PC-3 (cell line): Measurements from ENCODE around the gene TMEM263. TPM values are rescaled to one million over a fixed set of nuclear protein-coding genes. Genes with fewer than 3 reads are reported as not detected.
A peak's percentile ranks its signal among the peaks of the same experiment; 100 is the strongest.
"Not testable (repeated sequence)": the region's sequence is repeated elsewhere in the genome, so short reads cannot be mapped to it uniquely, and the experiment has no call there.

Source experiments
- ATAC-seq: fragments of 200-7000 bp; cut with Tn5 transposase; 2 replicates; pipeline ENCODE4 v1.9.1; 2020; ENCODE audit warnings: mild to moderate bottlenecking, moderate library complexity
- BruUV-seq: library from RNA; stranded (reverse); fragments of 400-500 nt; replicated peaks from 2 replicates; lab custom pipeline; 2021; lab: Mats Ljungman, UMichigan
- CTCF ChIA-PET: fragments of 300-600 bp; sonication (Branson Sonifier 250); formaldehyde crosslinking; loops from one replicate; lab custom pipeline; 2022; ENCODE audit warnings: antibody characterized with exemption; lab: Charles Lee
- POLR2A ChIA-PET: fragments of 300-600 bp; sonication (Branson Sonifier 250); formaldehyde crosslinking; loops from one replicate; lab custom pipeline; 2022; ENCODE audit warnings: antibody characterized with exemption; ENCODE audit not compliant: unreplicated experiment; lab: Charles Lee
- DNase-seq: peaks from one replicate; pipeline ENCODE4 v3.0.0-alpha.2; 2015
- H2AFZ ChIP-seq: fragments of 300-600 bp; sonication (generic); 2 replicates; pipeline ENCODE4 v1.6.0; 2016; ENCODE audit warnings: antibody characterized with exemption, low read length
- H3F3A ChIP-seq: fragments of 300-600 bp; sonication (generic); one replicate; pipeline ENCODE4 v1.6.0; 2017; ENCODE audit warnings: antibody characterized with exemption, low read length, control low read depth, mild to moderate bottlenecking; ENCODE audit not compliant: unreplicated experiment
- H3K27ac ChIP-seq: fragments of 300-600 bp; sonication (generic); 2 replicates; pipeline ENCODE4 v1.5.1; 2016; ENCODE audit warnings: mild to moderate bottlenecking, low read length
- H3K27me3 ChIP-seq: fragments of 300-600 bp; sonication (generic); 2 replicates; pipeline ENCODE4 v1.6.1; 2016; ENCODE audit warnings: low read length, mixed read lengths
- H3K36me3 ChIP-seq: fragments of 300-600 bp; sonication (generic); 2 replicates; pipeline ENCODE4 v1.6.1; 2016; ENCODE audit warnings: low read depth, mixed run types, low read length, mixed read lengths
- H3K4me1 ChIP-seq: fragments of 300-600 bp; sonication (generic); 2 replicates; pipeline ENCODE4 v1.5.1; 2016; ENCODE audit warnings: low read length; ENCODE audit not compliant: insufficient read depth
- H3K4me2 ChIP-seq: fragments of 300-600 bp; sonication (generic); 2 replicates; pipeline ENCODE4 v1.6.0; 2016; ENCODE audit warnings: low read length
- H3K4me3 ChIP-seq: fragments of 300-600 bp; sonication (generic); 2 replicates; pipeline ENCODE4 v1.5.1; 2016; ENCODE audit warnings: mild to moderate bottlenecking, low read length, mixed read lengths
- H3K79me2 ChIP-seq: fragments of 300-600 bp; sonication (generic); 2 replicates; pipeline ENCODE4 v1.6.1; 2017; ENCODE audit warnings: low read length, mixed read lengths
- H3K9ac ChIP-seq: fragments of 300-600 bp; sonication (generic); 2 replicates; pipeline ENCODE4 v1.6.0; 2016; ENCODE audit warnings: mild to moderate bottlenecking, low read length
- H3K9me2 ChIP-seq: fragments of 300-600 bp; sonication (generic); replicated peaks from 2 replicates; pipeline ENCODE4 v1.6.1; 2016; ENCODE audit warnings: mixed run types, low read length, mixed read lengths
- H3K9me3 ChIP-seq: fragments of 300-600 bp; sonication (generic); 2 replicates; pipeline ENCODE4 v1.6.1; 2016; ENCODE audit warnings: low read length, mixed read lengths
- H4K20me1 ChIP-seq: fragments of 300-600 bp; sonication (generic); 2 replicates; pipeline ENCODE4 v1.6.1; 2016; ENCODE audit warnings: low read length, mixed read lengths
- EZH2phosphoT487 ChIP-seq: fragments of 300-600 bp; sonication (generic); IDR thresholded peaks from 2 replicates; pipeline ENCODE4 v1.6.1; 2018; ENCODE audit warnings: mild to moderate bottlenecking, antibody characterized with exemption, low read length, borderline replicate concordance
- intact Hi-C: fragments of 100-400 bp; cut with micrococcal nuclease; formaldehyde crosslinking; loops from 2 replicates; pipeline ENCODE4 v1.9.0; 2023
- total RNA-seq: library from RNA; depleted of rRNA; stranded (reverse); fragments of >200 nt; gene quantifications from 2 replicates; pipeline ENCODE4 v1.2.3, GENCODE V29; 2014
- TF ChIP-seq, protein P1 (sequence below): fragments of 300-600 bp; sonication (generic); conservative IDR thresholded peaks from 2 replicates; pipeline ENCODE4 v1.5.1; 2017; ENCODE audit warnings: antibody characterized with exemption, low read depth, mild to moderate bottlenecking, low read length

TMEM263 gene
- total RNA-seq, 1 experiment from 2014 or later: 42.7 TPM

DNA sequence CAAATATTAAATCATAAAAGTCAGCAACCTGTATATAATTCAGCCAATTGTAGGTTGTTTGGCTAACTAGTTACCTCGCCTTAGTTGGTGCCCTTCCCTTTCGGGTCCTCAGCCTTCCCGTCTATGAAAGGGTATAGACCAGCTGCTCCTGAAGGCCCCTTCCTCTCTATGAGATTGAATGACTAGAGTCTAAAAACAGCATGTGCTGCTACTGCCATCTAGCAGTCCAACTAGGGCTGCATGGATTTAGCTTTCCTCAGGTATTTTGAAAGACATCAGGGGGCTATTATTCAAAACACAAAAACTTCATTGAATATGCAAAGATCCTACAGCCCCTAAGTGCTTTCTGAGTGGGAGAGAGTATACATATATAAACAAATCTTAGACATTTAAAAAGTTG, 37.0 kb upstream of the TMEM263 start:
- Histone ChIP-seq H3K79me2 (no peaks in the 10 kb centered on the region), H4K20me1 (no peaks in the 10 kb centered on the region), H3K9ac (no peak overlapping the region), H3K27ac (no peak overlapping the region), H3K4me1 (no peaks in the 10 kb centered on the region), H2AFZ (no peak overlapping the region), H3F3A (no peaks in the 10 kb centered on the region), H3K4me2 (no peak overlapping the region), H3K4me3 (no peak overlapping the region), H3K27me3 (no peaks in the 10 kb centered on the region), H3K36me3 (no peaks in the 10 kb centered on the region), H3K9me3 (no peaks in the 10 kb centered on the region), H3K9me2 (no peaks in the 10 kb centered on the region)
- ChIA-PET CTCF (interaction anchor here (0.6 to 1.1 kb wide), 4 partner anchors 77 to 1391 kb away, joined by 3 to 5 read pairs (median 4); partner anchors contain the start of gene POLR3B), POLR2A (no interaction called here)
- intact Hi-C loops: loop anchor here (2.0 to 10.0 kb wide), 3 partner anchors 78 to 691 kb away; no protein-coding TSS in a partner anchor
- BruUV-seq: no TSS peak
- DNase-seq: peak; percentile 53
- no peak for TF ChIP-seq EZH2phosphoT487
- TF ChIP-seq, protein P1, sequence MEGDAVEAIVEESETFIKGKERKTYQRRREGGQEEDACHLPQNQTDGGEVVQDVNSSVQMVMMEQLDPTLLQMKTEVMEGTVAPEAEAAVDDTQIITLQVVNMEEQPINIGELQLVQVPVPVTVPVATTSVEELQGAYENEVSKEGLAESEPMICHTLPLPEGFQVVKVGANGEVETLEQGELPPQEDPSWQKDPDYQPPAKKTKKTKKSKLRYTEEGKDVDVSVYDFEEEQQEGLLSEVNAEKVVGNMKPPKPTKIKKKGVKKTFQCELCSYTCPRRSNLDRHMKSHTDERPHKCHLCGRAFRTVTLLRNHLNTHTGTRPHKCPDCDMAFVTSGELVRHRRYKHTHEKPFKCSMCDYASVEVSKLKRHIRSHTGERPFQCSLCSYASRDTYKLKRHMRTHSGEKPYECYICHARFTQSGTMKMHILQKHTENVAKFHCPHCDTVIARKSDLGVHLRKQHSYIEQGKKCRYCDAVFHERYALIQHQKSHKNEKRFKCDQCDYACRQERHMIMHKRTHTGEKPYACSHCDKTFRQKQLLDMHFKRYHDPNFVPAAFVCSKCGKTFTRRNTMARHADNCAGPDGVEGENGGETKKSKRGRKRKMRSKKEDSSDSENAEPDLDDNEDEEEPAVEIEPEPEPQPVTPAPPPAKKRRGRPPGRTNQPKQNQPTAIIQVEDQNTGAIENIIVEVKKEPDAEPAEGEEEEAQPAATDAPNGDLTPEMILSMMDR: peak; percentile 85
- peak; percentile 67; the same call in 1 of the 2 replicates for ATAC-seq

GRCh38 chr12:106919910-106920544, 35.7 kb upstream of the TMEM263 start:
- Histone ChIP-seq H3K9me2 (no peaks in the 10 kb centered on the region), H3K9me3 (no peaks in the 10 kb centered on the region), H3K79me2 (no peaks in the 10 kb centered on the region), H3K4me2 (no peak overlapping the region), H3K4me3 (no peak overlapping the region), H4K20me1 (no peaks in the 10 kb centered on the region), H3K27ac (no peak overlapping the region), H3K4me1 (no peaks in the 10 kb centered on the region), H3F3A (no peaks in the 10 kb centered on the region), H2AFZ (no peak overlapping the region), H3K36me3 (no peaks in the 10 kb centered on the region), H3K27me3 (no peaks in the 10 kb centered on the region), H3K9ac (no peak overlapping the region)
- BruUV-seq: no TSS peak
- peak; percentile 53 for ATAC-seq
- POLR2A ChIA-PET: interaction anchor here (0.6 kb wide), 2 partner anchors 563 to 693 kb away, joined by 4 to 5 read pairs; no protein-coding TSS in a partner anchor
- intact Hi-C loops: loop anchor here (1.0 to 10.0 kb wide), 6 partner anchors 79 to 693 kb away; partner anchors contain the start of gene POLR3B
- TF ChIP-seq EZH2phosphoT487: no peak
- TF ChIP-seq, protein P1: peak; percentile 91
- peak; percentile 78 for DNase-seq
- CTCF ChIA-PET: no interaction called here

DNA sequence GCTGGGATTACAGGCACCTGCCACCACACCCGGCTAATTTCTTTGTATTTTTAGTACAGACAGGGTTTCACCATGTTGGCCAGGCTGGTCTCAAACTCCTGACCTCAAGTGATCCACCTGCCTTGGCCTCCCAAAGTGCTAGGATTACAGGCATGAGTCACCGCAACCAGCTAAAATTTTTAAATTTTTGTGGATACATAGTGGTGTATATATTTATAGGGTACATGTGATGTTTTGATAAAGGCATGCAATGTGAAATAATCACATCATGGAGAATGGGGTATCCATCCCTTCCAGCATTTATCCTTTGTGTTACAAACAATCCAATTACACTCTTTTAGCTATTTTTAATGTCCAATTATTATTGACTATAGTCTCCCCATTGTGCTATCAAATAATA, 33.7 kb upstream of the TMEM263 start:
- H2AFZ ChIP-seq, H3K4me3 ChIP-seq, ATAC-seq, H3K27me3 ChIP-seq, H3K36me3 ChIP-seq, H3K4me2 ChIP-seq, H4K20me1 ChIP-seq, H3F3A ChIP-seq, BruUV-seq, H3K9me2 ChIP-seq, H3K27ac ChIP-seq, DNase-seq, H3K9ac ChIP-seq, H3K9me3 ChIP-seq, CTCF ChIA-PET, H3K79me2 ChIP-seq, H3K4me1 ChIP-seq, POLR2A ChIA-PET: not testable (repeated sequence)
- intact Hi-C loops: loop anchor here (5.0 kb wide), 1 partner anchor 240 kb away; no protein-coding TSS in a partner anchor

DNA sequence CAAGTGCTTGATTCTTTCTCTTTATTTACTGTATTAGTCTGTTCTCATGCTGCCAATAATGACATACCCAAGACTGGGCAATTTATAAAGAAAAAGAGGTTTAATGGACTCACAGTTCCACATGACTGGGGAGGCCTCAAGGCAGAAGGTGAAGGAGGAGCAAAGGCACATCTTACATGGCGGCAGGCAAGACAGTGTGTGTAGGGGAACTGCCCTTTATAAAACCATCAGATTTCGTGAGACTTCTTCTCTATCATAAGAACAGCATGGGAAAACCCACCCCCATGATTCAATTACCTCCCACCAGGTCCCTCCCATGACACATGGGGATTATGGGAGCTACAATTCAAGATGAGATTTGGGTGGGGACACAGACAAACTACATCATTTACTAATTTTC, 32.1 kb upstream of the TMEM263 start:
- DNase-seq, POLR2A ChIA-PET, H3K27me3 ChIP-seq, H4K20me1 ChIP-seq, H3K9ac ChIP-seq, H3K4me2 ChIP-seq, H3K36me3 ChIP-seq, ATAC-seq, H3K4me1 ChIP-seq, BruUV-seq, H3K9me2 ChIP-seq, H3K9me3 ChIP-seq, H3K79me2 ChIP-seq, H2AFZ ChIP-seq, H3K27ac ChIP-seq, H3K4me3 ChIP-seq, CTCF ChIA-PET, H3F3A ChIP-seq: not testable (repeated sequence)
- intact Hi-C loops: loop anchor here (5.0 kb wide), 1 partner anchor 241 kb away; no protein-coding TSS in a partner anchor
